HEK293 (cell line): ENCODE results near the gene RRP1.

Experiments
- CTCF ChIA-PET: fragments of 350-600 bp; formaldehyde crosslinking; extraction: SDS; loops from one replicate; lab custom pipeline; 2021; ENCODE audit warnings: antibody characterized with exemption; lab: Yijun Ruan, JAX
- POLR2A ChIA-PET: fragments of 300-600 bp; formaldehyde crosslinking; extraction: SDS; loops from one replicate; lab custom pipeline; 2020; ENCODE audit warnings: antibody characterized with exemption, inconsistent platforms; lab: Yijun Ruan, JAX
- H3K27ac ChIP-seq: fragments of 200-500 bp; sonication (Bioruptor generic); 2 replicates; pipeline ENCODE4 v1.5.1; 2014; ENCODE audit warnings: low read depth, low read length, control low read depth, inconsistent platforms; ENCODE audit errors: extremely low read depth
- H3K36me3 ChIP-seq, 2 experiments: fragments of 200-500 bp in 1 of 2; sonication (Bioruptor generic) in 1 of 2; 1 replicate in 1 of 2; 2 replicates in 1 of 2; pipeline ENCODE4 v1.5.1; 2014 to 2017; ENCODE audit warnings: inconsistent platforms in 2 of 2, low read length in 2 of 2; ENCODE audit not compliant: control insufficient read depth in 2 of 2, insufficient read depth in 1 of 2
- H3K4me1 ChIP-seq: fragments of 200-500 bp; sonication (Bioruptor generic); 2 replicates; pipeline ENCODE4 v1.5.1; 2014; ENCODE audit warnings: mild to moderate bottlenecking, low read length, inconsistent platforms; ENCODE audit not compliant: control insufficient read depth, insufficient read depth
- H3K4me3 ChIP-seq: 2 replicates; pipeline ENCODE4 v1.5.1; 2011; ENCODE audit warnings: low read depth, mild to moderate bottlenecking, control low read depth, low read length, moderate library complexity
- H3K9me3 ChIP-seq: fragments of 200-500 bp; sonication (Bioruptor generic); 2 replicates; pipeline ENCODE4 v1.5.1; 2014; ENCODE audit warnings: low read depth, low read length, inconsistent platforms; ENCODE audit not compliant: control insufficient read depth, insufficient read depth
- CTCF ChIP-seq: fragments of 450-650 bp; formaldehyde crosslinking; IDR thresholded peaks from 2 replicates; pipeline ENCODE4 v1.5.1; 2016; ENCODE audit warnings: missing biosample characterization, missing genetic modification characterization
- HOXA7 ChIP-seq: sonication (generic); formaldehyde crosslinking; IDR thresholded peaks from 2 replicates; pipeline ENCODE4 v1.8.1; 2022; ENCODE audit warnings: missing genetic modification reagents, borderline replicate concordance
- PRDM2 ChIP-seq: fragments of 450-650 bp; formaldehyde crosslinking; IDR thresholded peaks from 2 replicates; pipeline ENCODE4 v1.5.1; 2016; ENCODE audit warnings: missing biosample characterization, missing genetic modification characterization, borderline replicate concordance
- SP2 ChIP-seq: fragments of 450-650 bp; formaldehyde crosslinking; IDR thresholded peaks from 2 replicates; pipeline ENCODE4 v1.5.1; 2016; ENCODE audit warnings: missing biosample characterization, missing genetic modification characterization
- ZBTB44 ChIP-seq: fragments of 450-650 bp; IDR thresholded peaks from 2 replicates; pipeline ENCODE4 v1.5.1; 2018; ENCODE audit warnings: missing biosample characterization, mild to moderate bottlenecking, missing genetic modification characterization
- ZIC2 ChIP-seq: fragments of 450-650 bp; formaldehyde crosslinking; IDR thresholded peaks from 2 replicates; pipeline ENCODE4 v1.5.1; 2016; ENCODE audit warnings: missing biosample characterization, missing genetic modification characterization
- ZNF174 ChIP-seq: fragments of 450-650 bp; formaldehyde crosslinking; IDR thresholded peaks from 2 replicates; pipeline ENCODE4 v1.5.0; 2017; ENCODE audit warnings: missing biosample characterization, mild to moderate bottlenecking, missing genetic modification characterization
- ZNF24 ChIP-seq: fragments of 450-650 bp; formaldehyde crosslinking; IDR thresholded peaks from 2 replicates; pipeline ENCODE4 v1.5.1; 2016; ENCODE audit warnings: missing biosample characterization, missing genetic modification characterization
- ZNF266 ChIP-seq: fragments of 450-650 bp; formaldehyde crosslinking; IDR thresholded peaks from 2 replicates; pipeline ENCODE4 v1.5.1; 2016; ENCODE audit warnings: missing biosample characterization, missing genetic modification characterization, low read depth
- ZNF341 ChIP-seq: fragments of 450-650 bp; formaldehyde crosslinking; IDR thresholded peaks from 2 replicates; pipeline ENCODE4; 2016; ENCODE audit warnings: low read depth, missing biosample characterization, missing genetic modification characterization
- ZNF518A ChIP-seq: fragments of 450-650 bp; formaldehyde crosslinking; conservative IDR thresholded peaks from 2 replicates; pipeline ENCODE4 v1.5.1; 2016; ENCODE audit warnings: low read depth, missing biosample characterization, missing genetic modification characterization
- ZNF548 ChIP-seq: fragments of 450-650 bp; formaldehyde crosslinking; IDR thresholded peaks from 2 replicates; pipeline ENCODE4 v1.5.1; 2016; ENCODE audit warnings: missing biosample characterization, missing genetic modification characterization
- ZNF621 ChIP-seq: fragments of 450-650 bp; formaldehyde crosslinking; IDR thresholded peaks from 2 replicates; pipeline ENCODE4 v1.5.1; 2017; ENCODE audit warnings: missing biosample characterization, missing genetic modification characterization
- ZNF747 ChIP-seq: fragments of 450-650 bp; formaldehyde crosslinking; IDR thresholded peaks from 2 replicates; pipeline ENCODE4 v1.5.1; 2016; ENCODE audit warnings: missing biosample characterization, missing genetic modification characterization
- ZNF791 ChIP-seq: fragments of 450-650 bp; formaldehyde crosslinking; IDR thresholded peaks from 2 replicates; pipeline ENCODE4 v1.5.1; 2016; ENCODE audit warnings: missing biosample characterization, missing genetic modification characterization
- TF ChIP-seq, protein P1 (sequence below): sonication (generic); formaldehyde crosslinking; IDR thresholded peaks from 2 replicates; pipeline ENCODE4 v1.8.1; 2022; ENCODE audit warnings: mild to moderate bottlenecking, moderate library complexity, missing genetic modification reagents
- TF ChIP-seq, protein P2 (sequence below): fragments of 450-650 bp; formaldehyde crosslinking; IDR thresholded peaks from 2 replicates; pipeline ENCODE4 v1.5.1; 2016; ENCODE audit warnings: missing biosample characterization, missing genetic modification characterization

The RRP1 gene

DNA sequence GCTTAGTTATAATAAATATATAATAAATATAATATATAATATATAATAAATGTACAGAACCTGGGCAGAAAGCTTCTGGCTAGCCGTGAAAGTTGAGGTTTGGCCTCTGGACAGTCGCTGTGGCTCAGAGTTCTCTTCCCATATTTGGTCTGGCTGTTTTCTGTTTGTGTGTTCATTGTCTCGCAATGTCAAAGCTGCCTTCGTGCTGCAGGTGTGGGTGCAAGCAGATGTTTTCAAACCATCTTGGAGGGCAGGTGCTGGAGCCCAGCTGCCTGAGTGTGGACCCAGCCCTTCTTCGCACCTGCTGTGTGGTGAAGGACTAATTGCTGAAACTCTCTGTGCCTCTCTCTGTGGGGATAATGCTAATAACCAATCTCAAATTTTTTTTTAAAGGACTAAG, 9.7 kb upstream of the RRP1 start:
- ChIA-PET CTCF (interaction anchor here (0.7 to 1.3 kb wide), 4 partner anchors 9 to 89 kb away, joined by 3 to 5 read pairs (median 4); no protein-coding TSS in a partner anchor), POLR2A (interaction anchor here (1.3 kb wide), 1 partner anchor 10 kb away, joined by 4 read pairs; the partner anchor contains the start of gene RRP1)
- Histone ChIP-seq H3K36me3 (peaks cover 3% of the 10 kb centered on the region in 2 experiments; a peak in 2 of 3 replicates), H3K9me3 (no peaks in the 10 kb centered on the region), H3K4me1 (no peaks in the 10 kb centered on the region), H3K27ac (no peak overlapping the region), H3K4me3 (no peak overlapping the region)
- TF ChIP-seq ZIC2 (tag by site-specific recombination) (no peak), ZNF791 (tag by site-specific recombination) (no peak)
- TF ChIP-seq, all 188 proteins: peak for 0

GRCh38 chr21:43781846-43782245, 7.5 kb upstream of the RRP1 start:
- Histone ChIP-seq H3K4me1 (no peaks in the 10 kb centered on the region), H3K27ac (no peak overlapping the region), H3K4me3 (no peak overlapping the region), H3K36me3 (no peaks in the 10 kb centered on the region), H3K9me3 (no peaks in the 10 kb centered on the region)
- ChIA-PET POLR2A (no interaction called here), CTCF (interaction anchor here (0.5 to 1.2 kb wide), 2 partner anchors 42 to 53 kb away, joined by 3 to 5 read pairs; no protein-coding TSS in a partner anchor)
- TF ChIP-seq, protein P1, sequence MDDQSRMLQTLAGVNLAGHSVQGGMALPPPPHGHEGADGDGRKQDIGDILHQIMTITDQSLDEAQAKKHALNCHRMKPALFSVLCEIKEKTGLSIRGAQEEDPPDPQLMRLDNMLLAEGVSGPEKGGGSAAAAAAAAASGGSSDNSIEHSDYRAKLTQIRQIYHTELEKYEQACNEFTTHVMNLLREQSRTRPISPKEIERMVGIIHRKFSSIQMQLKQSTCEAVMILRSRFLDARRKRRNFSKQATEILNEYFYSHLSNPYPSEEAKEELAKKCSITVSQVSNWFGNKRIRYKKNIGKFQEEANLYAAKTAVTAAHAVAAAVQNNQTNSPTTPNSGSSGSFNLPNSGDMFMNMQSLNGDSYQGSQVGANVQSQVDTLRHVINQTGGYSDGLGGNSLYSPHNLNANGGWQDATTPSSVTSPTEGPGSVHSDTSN (CRISPR knock-in tag): no peak
- TF ChIP-seq, protein P2, sequence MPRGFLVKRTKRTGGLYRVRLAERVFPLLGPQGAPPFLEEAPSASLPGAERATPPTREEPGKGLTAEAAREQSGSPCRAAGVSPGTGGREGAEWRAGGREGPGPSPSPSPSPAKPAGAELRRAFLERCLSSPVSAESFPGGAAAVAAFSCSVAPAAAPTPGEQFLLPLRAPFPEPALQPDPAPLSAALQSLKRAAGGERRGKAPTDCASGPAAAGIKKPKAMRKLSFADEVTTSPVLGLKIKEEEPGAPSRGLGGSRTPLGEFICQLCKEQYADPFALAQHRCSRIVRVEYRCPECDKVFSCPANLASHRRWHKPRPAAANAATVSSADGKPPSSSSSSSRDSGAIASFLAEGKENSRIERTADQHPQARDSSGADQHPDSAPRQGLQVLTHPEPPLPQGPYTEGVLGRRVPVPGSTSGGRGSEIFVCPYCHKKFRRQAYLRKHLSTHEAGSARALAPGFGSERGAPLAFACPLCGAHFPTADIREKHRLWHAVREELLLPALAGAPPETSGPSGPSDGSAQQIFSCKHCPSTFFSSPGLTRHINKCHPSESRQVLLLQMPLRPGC (tag by site-specific recombination): no peak
- TF ChIP-seq ZBTB44 (tag by site-specific recombination) (no peak), ZNF548 (tag by site-specific recombination) (no peak), HOXA7 (no peak), SP2 (no peak), ZNF621 (tag by site-specific recombination) (no peak), ZNF266 (tag by site-specific recombination) (no peak), PRDM2 (tag by site-specific recombination) (no peak), ZNF747 (tag by site-specific recombination) (no peak), CTCF (no peak), ZNF24 (tag by site-specific recombination) (no peak), ZNF341 (tag by site-specific recombination) (no peak), ZNF518A (tag by site-specific recombination) (no peak), ZNF174 (tag by site-specific recombination) (no peak)
